ENCODE data around the gene ASTL.
"Not testable (repeated sequence)": the region's sequence is repeated elsewhere in the genome, so short reads cannot be mapped to it uniquely, and the experiment has no call there.

ASTL gene

GRCh38 chr2:96138179-96139145 lies at the start of gene ASTL:
Gene ASTL (minus strand): TSS chr2:96138502. CDS start chr2:96138436, 66 bp downstream.
- no peak for DNase-seq

DNA sequence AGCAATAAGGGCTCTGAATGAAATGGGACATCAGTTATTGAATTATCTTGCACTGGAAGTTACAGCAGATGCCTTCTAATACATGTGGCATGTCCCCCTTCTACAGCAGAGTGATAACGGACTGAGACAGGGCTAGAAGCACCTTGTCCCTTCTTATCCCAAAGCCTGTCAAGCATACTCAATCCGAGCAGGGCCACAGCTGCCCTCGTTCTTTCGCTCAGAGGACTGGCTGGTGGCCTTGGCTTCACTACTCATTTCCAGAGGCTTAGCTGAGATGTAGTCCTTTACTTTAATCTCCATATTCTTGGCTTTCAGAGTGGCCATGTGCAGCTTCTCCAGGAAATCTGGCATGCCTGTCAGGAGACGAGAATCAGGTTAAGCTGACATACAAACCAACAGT lies 48.3 kb upstream of the ASTL start:
- no peak for DNase-seq

- no peak for DNase-seq
Measured at GRCh38 chr2:96185516-96185915, 47.2 kb upstream of the ASTL start.

- DNase-seq, result no peak
Measured at GRCh38 chr2:96184989-96185388, 46.7 kb upstream of the ASTL start.

DNA sequence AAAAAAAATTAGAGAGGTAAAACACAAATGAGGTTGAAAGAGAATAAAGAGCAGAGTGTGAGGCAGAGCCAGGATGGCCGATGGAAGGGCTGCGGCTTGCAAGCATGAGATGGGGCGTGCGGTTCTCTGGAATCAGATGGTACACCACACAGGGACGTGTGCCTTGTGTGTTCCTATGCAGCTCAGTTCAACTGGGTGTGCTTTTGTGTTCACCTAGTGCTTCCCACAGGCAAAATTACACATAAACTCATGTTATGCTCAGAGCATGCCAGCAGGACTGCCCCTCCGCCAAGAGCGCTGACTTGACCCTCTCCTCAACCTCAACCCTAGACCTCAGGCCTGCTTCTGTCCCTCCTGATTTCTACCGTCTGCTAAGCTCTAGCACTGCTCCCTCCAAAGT lies 45.9 kb upstream of the ASTL start:
- DNase-seq, result no peak

GRCh38 chr2:96181529-96181928 lies 43.2 kb upstream of the ASTL start:
- no peak for DNase-seq

- no peak for DNase-seq
Measured at GRCh38 chr2:96180521-96180920, 42.2 kb upstream of the ASTL start.

- no peak for DNase-seq
Measured at GRCh38 chr2:96180002-96180401, 41.7 kb upstream of the ASTL start.

DNA sequence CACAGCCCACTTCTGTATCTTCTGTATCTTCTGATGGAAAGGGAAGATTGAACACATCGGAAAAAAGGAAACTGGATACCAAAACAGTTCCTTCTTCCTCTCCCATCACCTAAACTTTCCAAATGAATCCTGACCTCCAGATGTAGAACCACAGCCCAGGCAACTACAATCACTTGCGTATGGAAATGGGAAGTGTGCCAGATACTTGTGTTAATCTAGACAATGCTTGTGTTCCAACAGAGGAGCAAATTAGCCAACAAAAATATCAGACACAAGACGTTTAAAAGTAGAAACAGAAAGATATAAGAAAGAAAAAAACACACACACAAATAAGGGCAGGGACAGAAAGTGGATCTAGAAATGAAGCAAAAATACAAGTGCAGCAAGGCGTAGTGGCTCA lies 38.4 kb upstream of the ASTL start:
- no peak for DNase-seq

GRCh38 chr2:96175951-96176350 lies 37.6 kb upstream of the ASTL start:
- DNase-seq, result no peak

- no peak for DNase-seq
Measured at GRCh38 chr2:96174251-96175144, 36.2 kb upstream of the ASTL start.

- no peak for DNase-seq
Measured at GRCh38 chr2:96171831-96172230, 33.5 kb upstream of the ASTL start.

- DNase-seq, result no peak
Measured at GRCh38 chr2:96170626-96171025, 32.3 kb upstream of the ASTL start.

DNA sequence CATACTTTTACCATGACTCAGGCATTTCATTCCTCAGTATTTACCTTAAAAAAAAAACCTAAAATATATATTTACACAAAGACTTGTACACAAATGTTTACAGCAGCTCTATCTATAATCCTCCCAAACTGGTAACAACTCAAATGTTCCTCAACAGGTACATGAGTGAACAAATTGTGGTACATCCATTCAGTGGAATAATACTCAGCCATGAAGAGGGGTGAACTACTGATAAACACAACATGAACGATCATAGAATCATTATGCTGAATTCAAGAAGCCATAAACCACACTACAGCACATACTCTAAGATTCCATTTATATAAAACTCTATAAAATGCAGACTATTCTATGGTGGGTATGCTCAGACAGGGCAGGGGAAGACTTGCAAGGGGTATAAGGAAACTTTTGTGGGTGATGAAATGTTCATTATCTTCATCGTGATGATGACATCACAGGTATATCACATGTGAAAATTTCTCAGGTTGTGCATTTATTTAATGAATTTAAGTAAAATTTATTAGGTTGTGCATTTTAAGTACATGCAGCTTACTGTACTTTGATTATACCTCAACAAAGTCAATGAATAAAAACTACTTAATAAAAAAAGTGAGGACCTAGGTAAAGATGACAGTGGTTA lies 31.7 kb upstream of the ASTL start:
- no peak for DNase-seq

DNA sequence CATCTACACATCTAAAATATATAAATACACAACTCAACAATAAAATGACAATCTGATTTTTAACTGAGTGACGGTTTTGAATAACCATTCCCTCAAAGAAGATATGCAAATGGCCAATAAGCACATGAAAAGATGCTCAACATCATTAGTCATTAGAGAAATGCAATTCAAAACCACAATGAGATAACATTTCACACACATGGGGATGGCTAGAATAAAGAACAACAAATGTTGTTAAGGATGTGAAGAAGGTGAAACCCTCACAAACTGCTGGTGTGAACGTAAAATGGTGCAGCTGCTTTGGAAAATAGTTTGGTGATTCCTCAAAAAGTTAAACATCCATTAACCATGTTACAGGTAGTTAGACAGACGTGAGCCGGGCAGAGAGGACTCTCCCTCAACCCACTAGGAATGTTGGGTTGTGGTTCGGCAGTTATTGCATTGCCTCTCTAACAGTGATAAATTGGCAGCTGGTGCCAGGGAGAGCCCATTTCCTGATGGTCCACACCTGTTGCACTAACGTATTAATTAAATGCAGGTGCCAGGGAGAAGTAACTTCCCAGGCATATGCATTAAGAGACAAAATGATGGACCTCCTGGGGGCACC lies 29.2 kb upstream of the ASTL start:
- DNase-seq, result no peak

GRCh38 chr2:96164459-96165184 lies 26.3 kb upstream of the ASTL start:
- DNase-seq, result no peak

DNA sequence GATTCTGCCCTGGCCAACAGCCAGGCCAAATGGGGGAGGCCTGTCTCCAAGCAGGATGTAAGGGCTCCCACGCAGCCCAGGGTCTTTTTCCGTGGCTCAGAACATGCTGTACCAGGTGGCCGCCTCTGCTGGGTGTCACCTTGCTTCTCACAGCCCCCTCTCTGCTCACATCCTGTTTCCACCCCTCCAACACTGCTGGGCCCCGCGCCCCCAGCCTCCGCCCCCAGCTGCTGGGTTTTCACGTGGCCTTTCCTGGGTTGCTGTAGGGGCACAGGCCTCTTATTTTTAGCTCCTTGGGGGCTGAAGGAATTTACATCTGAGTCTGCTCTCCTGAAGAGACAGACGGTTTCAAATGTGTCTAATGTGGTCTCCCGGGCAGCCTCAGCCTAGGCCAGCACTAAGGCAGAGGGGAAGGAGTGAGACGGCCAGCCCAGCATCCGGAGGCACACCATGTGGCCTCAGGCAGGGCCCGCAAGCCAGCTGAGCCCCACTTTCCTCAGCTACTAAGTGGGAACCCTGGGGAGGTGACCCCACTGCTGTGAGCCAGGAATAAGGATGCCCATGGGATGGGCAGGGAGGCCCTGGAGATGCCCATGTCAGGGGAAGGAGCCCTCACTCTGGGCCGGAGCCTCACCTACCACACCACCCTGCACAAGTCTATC lies 25.6 kb upstream of the ASTL start:
- no peak for DNase-seq

DNA sequence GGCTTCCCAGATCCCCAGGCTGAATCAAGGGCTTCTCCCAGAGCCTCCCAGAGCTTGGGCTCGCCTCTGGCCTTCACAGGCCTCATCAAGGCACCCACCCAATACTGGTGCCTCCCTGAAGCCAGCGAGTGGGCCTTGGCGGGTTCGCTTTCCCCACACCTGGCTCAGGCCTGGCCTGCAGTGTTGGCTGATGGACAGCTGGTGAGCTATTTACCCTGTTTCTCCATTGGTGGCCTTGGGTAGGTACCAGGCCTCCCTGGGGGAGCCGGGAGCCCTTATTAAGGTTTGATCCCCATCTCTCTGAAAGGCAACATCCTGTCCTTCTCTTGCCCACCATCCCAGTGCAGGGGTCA lies 25.1 kb upstream of the ASTL start:
- no peak for DNase-seq

GRCh38 chr2:96161898-96162297 lies 23.6 kb upstream of the ASTL start:
- DNase-seq, result no peak

DNA sequence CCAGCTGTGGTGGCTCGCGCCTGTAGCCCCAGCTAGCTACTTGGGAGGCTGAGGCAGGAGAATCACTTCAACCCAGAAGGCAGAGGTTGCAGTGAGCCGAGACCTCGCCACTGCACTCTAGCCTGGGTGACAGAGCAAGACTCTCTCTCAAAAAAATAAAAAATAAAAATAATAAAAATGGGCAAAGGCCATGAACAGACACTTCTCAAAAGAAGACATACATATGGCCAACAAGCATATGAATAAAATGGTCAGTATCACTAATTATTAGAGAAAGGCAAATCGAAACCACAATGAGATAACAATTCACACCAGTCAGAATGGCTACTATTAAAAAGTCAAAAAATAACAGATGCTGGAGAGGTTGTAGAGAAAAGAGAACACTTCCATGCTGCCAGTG lies 22.1 kb upstream of the ASTL start:
- DNase-seq, result not testable (repeated sequence)

GRCh38 chr2:96159084-96159830 lies 21.0 kb upstream of the ASTL start:
- no peak for DNase-seq

Measured in NCI-H1417 treated with DMSO at 0.1 percent for 48 hours (cell line).